ENCODE results near the gene DNAJC4. TPM values are rescaled to one million over a fixed set of nuclear protein-coding genes. Genes with fewer than 3 reads are reported as not detected.

Gene DNAJC4
- total and polyA plus RNA-seq, 9 of the 15 experiments (the other 6 are each of a cell fraction or from before 2014, with no cell fraction given), result 4.0 to 32.6 (median 19.9) TPM

- peak; percentile 91; the same call in 1 of the 2 replicates for TF ChIP-seq AFF4 (CRISPR knock-in tag; IDR thresholded peaks at IDR 0.05)
- TF ChIP-seq TCF7L2 (IDR thresholded peaks at IDR 0.05; ENCODE audit: low read depth, low read length), result no peak
- TF ChIP-seq DIDO1 (tag; IDR thresholded peaks at IDR 0.05; ENCODE audit: low read depth), result 0 out of 2 replicates have a peak, but pooled peaks have one; percentile 65
- TF ChIP-seq GATAD2B (IDR thresholded peaks at IDR 0.05; ENCODE audit: borderline replicate concordance), result no peak; the same call in 1 of the 2 replicates
- no peak for TF ChIP-seq ZNF124 (CRISPR knock-in tag; IDR thresholded peaks at IDR 0.05)
- no peak for TF ChIP-seq ZFP36 (IDR thresholded peaks at IDR 0.05; ENCODE audit: low read depth, low read length, partially characterized antibody)
- TF ChIP-seq HDAC3 (IDR thresholded peaks at IDR 0.05; ENCODE audit: borderline replicate concordance, partially characterized antibody), result peak; percentile 7
- no peak for TF ChIP-seq CCAR2 (IDR thresholded peaks at IDR 0.05; ENCODE audit: low read depth, low read length)
- TF ChIP-seq ZNF695 (CRISPR knock-in tag; IDR thresholded peaks at IDR 0.05), result no peak
- no peak; the same call in 1 of the 2 replicates for TF ChIP-seq ZNF76 (CRISPR knock-in tag; IDR thresholded peaks at IDR 0.05; ENCODE audit: borderline replicate concordance)
- TF ChIP-seq ZEB2 (IDR thresholded peaks at IDR 0.05), result no peak
- peak; percentile 29; the same call in 1 of the 2 replicates for TF ChIP-seq ZFP1 (CRISPR knock-in tag; IDR thresholded peaks at IDR 0.05)
- TF ChIP-seq SMARCE1 (IDR thresholded peaks at IDR 0.05), result no peak
- no peak; the same call in 1 of the 2 replicates for TF ChIP-seq ZBED1 (IDR thresholded peaks at IDR 0.05)
- peak; percentile 81; the same call in 1 of the 2 replicates for TF ChIP-seq CBX1 (IDR thresholded peaks at IDR 0.05; ENCODE audit: low read depth)
- no peak for TF ChIP-seq NFATC3 (IDR thresholded peaks at IDR 0.05)
- TF ChIP-seq HINFP (tag; conservative IDR thresholded peaks at IDR 0.05; ENCODE audit: low read depth), result no peak
- no peak for TF ChIP-seq NELFE (IDR thresholded peaks at IDR 0.05; ENCODE audit: insufficient read depth, insufficient read length)
- TF ChIP-seq SRF (CRISPR knock-in tag; IDR thresholded peaks at IDR 0.05), result peak in 1 of 2 experiments; percentile 62; a peak in 1 of 4 replicates
- no peak for TF ChIP-seq BRCA1 (IDR thresholded peaks at IDR 0.05)
- no peak for TF ChIP-seq BRCA1 (CRISPR knock-in tag; IDR thresholded peaks at IDR 0.05)
- TF ChIP-seq ZNF778 (CRISPR knock-in tag; IDR thresholded peaks at IDR 0.05), result no peak
- TF ChIP-seq EGR1 (conservative IDR thresholded peaks at IDR 0.05), result peak; percentile 86
- TF ChIP-seq SREBF1 (IDR thresholded peaks at IDR 0.05; ENCODE audit: borderline replicate concordance, low read depth, low read length), result 0 out of 2 replicates have a peak, but pooled peaks have one; percentile 63
- no peak for TF ChIP-seq XRCC4 (IDR thresholded peaks at IDR 0.05; ENCODE audit: extremely low read depth, insufficient read depth, insufficient read length)
- no peak for TF ChIP-seq CBX8 (IDR thresholded peaks at IDR 0.05; ENCODE audit: borderline replicate concordance, extremely low read depth, low read depth, low read length, poor library complexity, severe bottlenecking)
Measured at GRCh38 chr11:64269540-64270220, 39.3 kb downstream of the DNAJC4 start (continued).
